Adrenal gland (tissue), 5 donors: Measurements from ENCODE around the gene ACTR3.

Experiments
- CTCF ChIP-seq, 6 experiments: fragments of 450-650 bp in 4 of 6; fragments of 200-600 bp in 2 of 6; sonication (generic) in 1 of 6; IDR thresholded peaks; 1 replicate in 5 of 6; 2 replicates in 1 of 6; pipeline versions ENCODE4 v1.5.1 to v1.8.0; 2016 to 2021; ENCODE audit warnings: antibody characterized with exemption in 6 of 6, mild to moderate bottlenecking in 2 of 6, moderate library complexity in 1 of 6
- POLR2A ChIP-seq, 2 donors: fragments of 450-650 bp; IDR thresholded peaks; one replicate each; pipeline ENCODE4 v1.6.1; 2017; ENCODE audit warnings: antibody characterized with exemption in 2 of 2, mild to moderate bottlenecking in 2 of 2, moderate library complexity in 1 of 2
- donor health status: DM: no; HTN: no; CAD: no.

- TF ChIP-seq POLR2A (IDR thresholded peaks at IDR 0.05) (no peak), CTCF (IDR thresholded peaks at IDR 0.05) (no peak)
These were observed 25.4 kb downstream of the ACTR3 start for GRCh38 chr2:113915082-113915819.
